Stimulated activated naive CD8-positive, alpha-beta T cell treated with anti-CD3 and anti-CD28 coated beads, Interleukin-15, Interleukin-2, amounts not matched to agents 100 U/mL and 50 U/mL, for 24 hours (primary cell): ENCODE measurements around the gene IL17B.

Source experiments
- ATAC-seq: fragments of 150-1000 bp; cut with Tn5 transposase; one replicate; pipeline ENCODE4 v1.10.0; 2021
- DNase-seq: peaks from one replicate; pipeline ENCODE4 v3.0.0; 2021

The IL17B gene

GRCh38 chr5:149376711-149377447, 2.2 kb downstream of the IL17B start:
- no peak for DNase-seq

GRCh38 chr5:149376104-149376503, 3.0 kb downstream of the IL17B start:
- DNase-seq (no peak), ATAC-seq (no peak)

More at GRCh38 chr5:149376711-149377447, 2.2 kb downstream of the IL17B start:
- no peak for ATAC-seq

GRCh38 chr5:149375434-149375833, 3.7 kb downstream of the IL17B start:
- ATAC-seq (no peak), DNase-seq (no peak)

GRCh38 chr5:149374801-149375200, 4.3 kb downstream of the IL17B start:
- no peak for DNase-seq
- no peak for ATAC-seq

- no peak for ATAC-seq
These were observed 4.8 kb downstream of the IL17B start for GRCh38 chr5:149374303-149374702.

GRCh38 chr5:149372932-149373331, 6.2 kb downstream of the IL17B start:
- ATAC-seq: no peak
- DNase-seq: no peak

More at GRCh38 chr5:149374303-149374702, 4.8 kb downstream of the IL17B start:
- DNase-seq: no peak

GRCh38 chr5:149372076-149372795, 6.9 kb downstream of the IL17B start:
- no peak for ATAC-seq

GRCh38 chr5:149371296-149371962, 7.7 kb downstream of the IL17B start:
- ATAC-seq: peak; percentile 77
- DNase-seq: peak; percentile 75

More at GRCh38 chr5:149372076-149372795, 6.9 kb downstream of the IL17B start:
- no peak for DNase-seq

- no peak for ATAC-seq
- DNase-seq: no peak
These were observed 8.2 kb downstream of the IL17B start for GRCh38 chr5:149370878-149371277.

GRCh38 chr5:149367972-149368645, 11.0 kb downstream of the IL17B start:
- ATAC-seq: no peak
- DNase-seq: no peak

- ATAC-seq: no peak
- peak; percentile 61 for DNase-seq
These were observed 11.7 kb downstream of the IL17B start for GRCh38 chr5:149367249-149367971.

- DNase-seq (no peak), ATAC-seq (no peak)
These were observed 12.8 kb downstream of the IL17B start for GRCh38 chr5:149366169-149366729.

GRCh38 chr5:149365418-149365817, 13.7 kb downstream of the IL17B start:
- ATAC-seq (no peak), DNase-seq (no peak)

GRCh38 chr5:149364719-149365118, 14.4 kb downstream of the IL17B start:
- no peak for DNase-seq
- ATAC-seq: no peak

GRCh38 chr5:149363936-149364335, 15.2 kb downstream of the IL17B start:
- ATAC-seq: no peak
- DNase-seq: no peak

GRCh38 chr5:149363358-149363757, 15.7 kb downstream of the IL17B start:
- DNase-seq (no peak), ATAC-seq (no peak)

- DNase-seq: no peak
- ATAC-seq: no peak
These were observed 16.6 kb downstream of the IL17B start for GRCh38 chr5:149362541-149362940.

- DNase-seq (no peak), ATAC-seq (no peak)
These were observed 18.8 kb downstream of the IL17B start for GRCh38 chr5:149360272-149360671.

- no peak for DNase-seq
- no peak for ATAC-seq
These were observed 20.1 kb downstream of the IL17B start for GRCh38 chr5:149358868-149359495.

- ATAC-seq (peak; percentile 2), DNase-seq (peak; percentile 30)
These were observed 20.8 kb downstream of the IL17B start for GRCh38 chr5:149358294-149358651.
